Esophagus (tissue), 2 donors: ENCODE results near the gene PTPN18. TPM values are rescaled to one million over a fixed set of nuclear protein-coding genes. Genes with fewer than 3 reads are reported as not detected.
A peak's percentile ranks its signal among the peaks of the same experiment; 100 is the strongest.
"Not testable (repeated sequence)": the region's sequence is repeated elsewhere in the genome, so short reads cannot be mapped to it uniquely, and the experiment has no call there.

ENCODE experiments used
- H3K27ac ChIP-seq, 2 donors: one replicate each; pipeline ENCODE4 v1.5.1; 2013; ENCODE audit warnings: low read depth in 2 of 2, mild to moderate bottlenecking in 2 of 2, inconsistent platforms in 1 of 2, low read length in 1 of 2, moderate library complexity in 1 of 2
- H3K27me3 ChIP-seq, 2 donors: one replicate each; pipeline ENCODE4 v1.6.1; 2013; ENCODE audit warnings: low read length in 2 of 2, control low read depth in 1 of 2, mild to moderate bottlenecking in 1 of 2; ENCODE audit not compliant: insufficient read depth in 2 of 2, control insufficient read depth in 1 of 2
- H3K36me3 ChIP-seq, 2 donors: one replicate each; pipeline ENCODE4 v1.6.1; 2013; ENCODE audit warnings: low read length in 1 of 2; ENCODE audit not compliant: control insufficient read depth in 2 of 2, insufficient read depth in 2 of 2
- H3K4me1 ChIP-seq, 2 donors: one replicate each; pipeline ENCODE4 v1.6.1; 2013; ENCODE audit warnings: low read length in 1 of 2; ENCODE audit not compliant: control insufficient read depth in 2 of 2, insufficient read depth in 2 of 2
- H3K4me3 ChIP-seq, 2 donors: one replicate each; pipeline ENCODE4 v1.5.1; 2013; ENCODE audit warnings: low read length in 2 of 2, mild to moderate bottlenecking in 2 of 2, low read depth in 1 of 2, moderate library complexity in 1 of 2
- H3K9me3 ChIP-seq, 2 donors: one replicate each; pipeline ENCODE4 v1.6.1; 2013; ENCODE audit warnings: mild to moderate bottlenecking in 2 of 2, low read depth in 1 of 2, low read length in 1 of 2, moderate library complexity in 1 of 2; ENCODE audit not compliant: control insufficient read depth in 2 of 2, insufficient read depth in 1 of 2
- WGBS, 2 donors: extraction: QIAGEN DNeasy Blood & Tissue Kit; methylation state at CpG; one replicate each; pipeline ENCODE4 v1.1.7; 2013; 5-methylcytosine and 5-hydroxymethylcytosine counted together
- polyA plus RNA-seq, 2 donors: library from polyadenylated mRNA; stranded (reverse); fragments of 200-250 nt; gene quantifications; one replicate each; pipeline ENCODE4 v1.2.3, GENCODE V29; 2013
- donor health status: healthy with polysubstance abuse.
- donor health status: Bipolar disorder and iron deficiency.

PTPN18 gene
- polyA plus RNA-seq, 2 donors = 20.5 to 32.5 TPM

GRCh38 chr2:130388221-130388907, 32.5 kb downstream of the PTPN18 start:
- no peaks in the 10 kb centered on the region for H3K27me3 ChIP-seq
- no peaks in the 10 kb centered on the region for H3K9me3 ChIP-seq
- peaks cover 0 to 4% of the 10 kb centered on the region in 2 donors for H3K4me1 ChIP-seq
- no peak overlapping the region for H3K27ac ChIP-seq
- H3K4me3 ChIP-seq = no peak overlapping the region
- H3K36me3 ChIP-seq = no peaks in the 10 kb centered on the region
- 75 to 84% methylated on average over 8 of the region's 8 CpGs for WGBS, 2 donors

DNA sequence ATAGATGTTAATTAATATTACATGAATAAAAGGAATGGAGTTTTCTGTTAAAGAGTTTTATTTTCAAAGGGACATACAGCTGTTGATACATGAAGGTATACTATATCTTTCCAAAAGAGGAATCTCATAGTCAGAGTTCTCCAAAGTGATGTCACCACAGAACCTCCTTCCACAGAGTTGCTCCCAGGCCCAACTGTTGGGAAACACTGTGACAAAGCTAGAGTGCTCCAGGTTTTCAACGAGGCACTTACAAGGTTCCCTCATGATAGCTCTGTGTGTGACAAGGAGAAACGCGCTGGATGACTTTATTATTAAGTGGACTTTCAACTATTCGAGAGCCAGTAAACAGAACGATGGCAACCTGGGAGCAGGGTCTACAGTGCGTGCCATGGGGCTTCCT, 33.5 kb downstream of the PTPN18 start:
- 94% methylated on average over 6 of the region's 6 CpGs for WGBS, 2 donors
- no peaks in the 10 kb centered on the region for H3K36me3 ChIP-seq
- no peaks in the 10 kb centered on the region for H3K27me3 ChIP-seq
- no peak overlapping the region for H3K27ac ChIP-seq
- no peak overlapping the region for H3K4me3 ChIP-seq
- no peaks in the 10 kb centered on the region for H3K9me3 ChIP-seq
- peaks cover 0 to 4% of the 10 kb centered on the region in 2 donors for H3K4me1 ChIP-seq

DNA sequence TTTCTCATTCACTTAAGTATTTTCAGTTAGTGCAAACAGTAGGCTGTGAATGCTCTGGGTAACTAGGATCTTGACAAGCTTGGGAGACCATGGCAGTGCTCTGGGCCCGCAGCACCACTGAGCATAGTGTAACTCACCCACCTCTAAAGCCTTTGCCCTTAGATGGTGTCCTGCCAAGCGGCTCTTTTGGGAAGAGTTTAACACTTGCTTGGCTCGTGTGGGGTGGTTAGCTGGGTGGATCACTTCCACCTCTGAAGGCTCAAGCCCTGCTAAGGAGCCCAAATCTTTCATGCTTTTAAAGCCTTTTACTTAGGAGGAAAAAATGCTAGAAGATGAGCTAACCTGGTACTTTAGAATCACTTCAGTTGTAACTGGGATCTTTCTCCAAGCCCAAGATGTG, 33.9 kb downstream of the PTPN18 start:
- Histone ChIP-seq H3K27ac (no peak overlapping the region), H3K9me3 (no peaks in the 10 kb centered on the region), H3K4me1 (peaks cover 0 to 4% of the 10 kb centered on the region in 2 donors), H3K4me3 (no peak overlapping the region), H3K27me3 (no peaks in the 10 kb centered on the region), H3K36me3 (no peaks in the 10 kb centered on the region)
- WGBS, 2 donors = 85 to 90% methylated on average over 3 of the region's 3 CpGs

GRCh38 chr2:130390460-130391057, 34.7 kb downstream of the PTPN18 start:
- WGBS, 2 donors = 44 to 59% methylated on average over 10 to 16 of the region's 16 CpGs
- H3K36me3 ChIP-seq = no peaks in the 10 kb centered on the region
- H3K4me3 ChIP-seq = peak overlapping the region; percentile 69 to 72
- no peaks in the 10 kb centered on the region for H3K27me3 ChIP-seq
- no peaks in the 10 kb centered on the region for H3K9me3 ChIP-seq
- peaks cover 0 to 4% of the 10 kb centered on the region in 2 donors for H3K4me1 ChIP-seq
- peak overlapping the region; percentile 78 to 91 for H3K27ac ChIP-seq

DNA sequence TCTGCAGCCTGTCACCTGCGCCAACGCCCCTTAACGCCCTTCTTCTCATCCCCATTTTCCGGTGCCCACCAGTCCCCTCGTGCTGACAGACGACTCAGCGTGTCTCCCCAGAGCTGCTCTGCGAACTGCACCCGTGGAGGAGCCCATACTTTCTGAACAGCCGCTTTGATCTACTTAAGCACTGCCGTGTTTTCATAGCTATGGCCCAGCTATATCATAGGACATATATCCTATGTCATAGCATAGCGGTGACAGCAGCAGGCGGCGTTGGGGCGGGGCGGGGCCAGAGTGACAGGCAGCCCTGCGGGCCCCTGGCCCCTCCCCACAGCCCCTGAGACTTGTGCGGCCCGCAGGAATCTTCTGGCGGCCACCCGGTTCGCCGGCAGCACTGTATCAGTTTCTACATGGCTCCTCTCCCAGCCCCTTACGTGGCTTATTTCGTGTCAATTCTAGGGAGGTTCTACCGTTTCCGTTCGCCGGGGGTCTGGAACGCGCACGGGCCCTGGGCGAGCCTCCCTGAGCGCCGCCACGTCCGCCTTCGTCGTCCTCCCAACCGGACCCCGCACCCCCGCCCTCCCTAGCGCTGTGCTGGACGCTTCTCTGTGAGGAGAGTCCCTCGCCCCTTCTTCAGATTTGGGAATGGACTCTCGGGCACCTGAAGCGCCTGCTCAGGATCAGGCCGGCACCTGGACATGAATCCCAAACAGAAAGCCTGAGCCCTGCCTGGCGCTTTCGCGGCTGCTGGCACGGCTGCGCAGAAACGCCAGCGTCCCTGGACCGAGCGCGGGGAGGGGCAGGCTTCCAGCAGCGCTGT, 35.4 kb downstream of the PTPN18 start:
- 2% methylated on average over 59 of the region's 59 CpGs for whole genome bisulfite sequencing, 2 donors
- no peaks in the 10 kb centered on the region for H3K36me3 ChIP-seq
- H3K4me1 ChIP-seq = peaks cover 0 to 4% of the 10 kb centered on the region in 2 donors
- no peaks in the 10 kb centered on the region for H3K27me3 ChIP-seq
- no peaks in the 10 kb centered on the region for H3K9me3 ChIP-seq
- peak overlapping the region; percentile 69 to 72 for H3K4me3 ChIP-seq
- H3K27ac ChIP-seq = peak overlapping the region; percentile 78 to 91

DNA sequence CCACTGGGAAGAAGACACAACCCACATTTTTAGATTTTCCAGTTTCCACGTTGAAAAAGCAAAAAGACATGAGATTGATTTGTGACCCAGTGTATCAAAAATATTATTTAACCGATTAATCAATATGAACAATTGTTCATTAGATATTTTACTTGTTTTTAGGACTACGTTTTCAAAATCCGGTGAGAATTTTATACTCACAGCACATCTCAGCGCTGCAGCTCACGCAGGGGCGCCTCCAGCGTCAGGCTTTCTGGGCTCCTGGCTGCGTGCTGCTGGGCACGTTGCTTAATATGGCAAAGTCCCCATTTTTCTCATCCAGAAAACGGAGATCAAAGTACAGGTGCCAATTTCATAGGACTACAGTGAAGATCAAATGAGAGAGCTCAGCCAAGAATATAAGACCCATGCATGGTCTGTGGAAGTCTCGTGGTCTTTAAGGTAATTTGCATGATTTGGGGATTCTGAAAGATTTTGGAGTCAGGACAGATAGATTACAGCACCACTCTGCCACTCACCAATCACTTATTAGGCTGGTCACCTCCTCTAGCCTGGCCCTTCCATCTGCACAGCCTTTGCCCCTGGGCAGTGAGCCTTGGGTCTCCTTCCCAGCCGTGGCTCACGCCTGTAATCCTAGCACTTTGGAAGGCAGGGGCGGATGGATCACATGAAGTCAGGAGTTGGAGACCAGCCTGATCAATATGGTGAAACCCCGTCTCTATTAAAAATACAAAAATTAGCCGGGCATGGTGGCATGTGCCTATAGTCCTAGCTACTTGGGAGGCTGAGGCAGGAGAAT, 36.2 kb downstream of the PTPN18 start:
- Histone ChIP-seq H3K36me3 (no peaks in the 10 kb centered on the region), H3K27ac (peak overlapping the region; percentile 78 to 91), H3K4me3 (peak overlapping the region; percentile 69 to 72), H3K27me3 (no peaks in the 10 kb centered on the region), H3K9me3 (no peaks in the 10 kb centered on the region), H3K4me1 (peaks cover 0 to 4% of the 10 kb centered on the region in 2 donors)
- WGBS, 2 donors = 24 to 26% methylated on average over 17 of the region's 17 CpGs

DNA sequence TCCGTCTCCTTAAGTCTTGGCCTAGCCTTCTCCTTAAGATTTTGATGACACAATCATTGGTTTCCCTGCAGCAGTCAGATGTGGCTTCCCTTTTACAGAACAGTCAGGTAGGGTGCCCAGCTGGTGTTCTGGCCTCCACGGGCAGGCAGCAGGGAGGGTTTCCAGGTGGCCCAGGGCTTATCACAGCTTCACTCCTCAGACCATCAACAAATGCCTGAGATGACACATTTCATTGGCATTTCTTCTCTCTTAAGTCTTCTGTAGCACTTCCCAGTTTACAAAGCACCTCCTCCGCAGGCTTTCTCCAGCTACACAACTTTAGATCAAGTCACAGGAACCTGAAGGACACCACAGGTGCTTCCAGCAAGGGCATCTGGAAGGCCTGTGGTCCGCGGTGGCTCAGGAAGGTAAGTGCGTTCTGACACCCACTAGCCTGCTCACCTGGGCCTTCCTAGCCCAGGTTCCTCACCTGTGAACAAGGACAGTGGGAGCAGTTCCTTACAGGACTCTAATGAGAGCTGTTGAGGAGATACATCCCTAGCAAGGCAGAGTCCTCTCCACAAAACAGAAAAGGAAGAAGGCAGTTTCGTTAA, 37.6 kb downstream of the PTPN18 start:
- WGBS, 2 donors = 93% methylated on average over 7 of the region's 7 CpGs
- no peaks in the 10 kb centered on the region for H3K9me3 ChIP-seq
- no peak overlapping the region for H3K27ac ChIP-seq
- no peaks in the 10 kb centered on the region for H3K36me3 ChIP-seq
- H3K27me3 ChIP-seq = no peaks in the 10 kb centered on the region
- no peak overlapping the region for H3K4me3 ChIP-seq
- peaks cover 0 to 4% of the 10 kb centered on the region in 2 donors for H3K4me1 ChIP-seq

DNA sequence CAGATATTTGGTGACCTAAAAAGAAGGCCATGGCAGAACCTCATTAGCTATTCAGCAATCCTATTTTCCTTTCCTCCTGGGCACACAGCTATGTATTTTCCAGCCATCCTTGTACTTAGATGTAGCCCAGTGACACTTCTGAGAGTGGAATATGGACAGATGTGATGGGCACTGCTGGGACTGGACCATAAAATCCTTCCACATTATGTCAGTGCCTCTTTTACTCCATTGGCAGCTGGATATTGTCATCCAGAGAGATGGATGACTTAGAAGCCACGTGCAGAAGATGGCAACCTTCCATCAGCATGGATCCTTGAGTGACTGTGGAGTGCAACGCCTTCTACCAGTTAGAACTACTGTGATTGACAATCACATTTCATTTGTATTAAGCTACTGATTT, 50.4 kb downstream of the PTPN18 start:
- not testable (repeated sequence) for H3K27ac ChIP-seq, H3K4me1 ChIP-seq, H3K27me3 ChIP-seq, H3K4me3 ChIP-seq, H3K9me3 ChIP-seq, H3K36me3 ChIP-seq
- no CpG with 5 or more reads among the region's 2 CpGs for WGBS, 2 donors

- H3K36me3 ChIP-seq, H3K9me3 ChIP-seq, H3K27ac ChIP-seq, H3K4me3 ChIP-seq, H3K4me1 ChIP-seq, H3K27me3 ChIP-seq: not testable (repeated sequence)
- WGBS, 2 donors = 80 to 82% methylated on average over 1 of the region's 1 CpG
These were observed 60.8 kb downstream of the PTPN18 start for GRCh38 chr2:130416693-130417092.
